ENCODE results near the gene FAM98C.

Gene FAM98C

GRCh38 chr19:38433268-38433733, 30.4 kb downstream of the FAM98C start, which contains the start of gene RYR1:
TSS of gene RYR1 (plus strand) at chr19:38433691. CDS start at chr19:38433830, 139 bp downstream.
- Histone ChIP-seq H3K9me2 (ENCODE audit: low read depth, low read length) (no peaks in the 10 kb centered on the region), H3K79me2 (ENCODE audit: insufficient read depth, low read length) (no peaks in the 10 kb centered on the region), H3K27me3 (ENCODE audit: insufficient read depth, low read length) (no peaks in the 10 kb centered on the region; the same call in 1 of the 2 replicates), H3K4me1 (ENCODE audit: insufficient read depth, low read length, severe bottlenecking) (peaks cover 12% of the 10 kb centered on the region), H3K4me2 (ENCODE audit: low read length) (peak within 1 kb of the TSS; percentile 13; the same call in 1 of the 2 replicates), H3K27ac (ENCODE audit: low read depth, low read length, poor library complexity, severe bottlenecking) (no peak within 1 kb of the TSS), H3K4me3 (ENCODE audit: low read depth, low read length, poor library complexity, severe bottlenecking) (no peak within 1 kb of the TSS), H3K36me3 (ENCODE audit: insufficient read depth, low read length) (no peaks in the 10 kb centered on the region), H3K9ac (ENCODE audit: low read length) (no peak within 1 kb of the TSS), H3F3A (ENCODE audit: insufficient read depth, low read length) (no peaks in the 10 kb centered on the region), H2AFZ (ENCODE audit: low read length) (no peak within 1 kb of the TSS), H3K9me3 (ENCODE audit: low read length) (no peaks in the 10 kb centered on the region), H4K20me1 (ENCODE audit: insufficient read depth, low read length) (no peaks in the 10 kb centered on the region)
- TF ChIP-seq CTCF (IDR thresholded peaks at IDR 0.05; ENCODE audit: low read length), result no peak
- no peak for TF ChIP-seq EZH2 (IDR thresholded peaks at IDR 0.05; ENCODE audit: borderline replicate concordance, low read length)

DNA sequence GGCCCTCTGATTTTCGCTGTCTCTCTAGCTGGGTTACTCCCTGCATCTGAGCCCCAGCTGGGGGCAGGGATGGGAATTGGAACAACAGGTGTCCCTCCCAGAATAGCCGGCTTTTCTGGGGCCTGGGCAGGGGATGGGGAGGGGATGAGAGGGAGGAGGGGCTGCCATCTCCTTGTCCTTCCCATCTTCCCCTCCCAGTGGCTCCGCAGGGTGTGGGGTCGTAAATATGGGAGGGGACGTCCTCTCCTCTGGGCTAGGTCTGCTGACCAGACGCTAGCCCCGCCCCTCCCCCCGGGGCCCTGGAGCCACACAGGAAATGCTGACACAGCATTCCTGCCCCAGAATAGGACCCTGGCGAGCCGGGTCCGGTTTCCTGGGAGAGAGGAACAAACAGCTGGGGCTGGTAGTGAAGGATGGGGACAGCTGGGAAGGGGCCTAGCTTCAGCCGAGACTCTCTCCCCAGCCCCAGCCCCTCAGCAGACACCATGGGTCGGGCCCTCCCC, 31.7 kb downstream of the FAM98C start:
- peaks cover 3% of the 10 kb centered on the region for H3K4me1 ChIP-seq (ENCODE audit: insufficient read depth, low read length, severe bottlenecking)
- no peaks in the 10 kb centered on the region; the same call in 1 of the 2 replicates for H3K27me3 ChIP-seq (ENCODE audit: insufficient read depth, low read length)
- H3K36me3 ChIP-seq (ENCODE audit: insufficient read depth, low read length), result no peaks in the 10 kb centered on the region
- no peaks in the 10 kb centered on the region for H3F3A ChIP-seq (ENCODE audit: insufficient read depth, low read length)
- H3K4me3 ChIP-seq (ENCODE audit: low read depth, low read length, poor library complexity, severe bottlenecking), result no peak overlapping the region
- H2AFZ ChIP-seq (ENCODE audit: low read length), result no peak overlapping the region
- no peak for TF ChIP-seq EZH2 (IDR thresholded peaks at IDR 0.05; ENCODE audit: borderline replicate concordance, low read length)
- no peak for TF ChIP-seq CTCF (IDR thresholded peaks at IDR 0.05; ENCODE audit: low read length)
- H3K27ac ChIP-seq (ENCODE audit: low read depth, low read length, poor library complexity, severe bottlenecking), result no peak overlapping the region
- no peaks in the 10 kb centered on the region for H4K20me1 ChIP-seq (ENCODE audit: insufficient read depth, low read length)
- no peaks in the 10 kb centered on the region for H3K79me2 ChIP-seq (ENCODE audit: insufficient read depth, low read length)
- no peak overlapping the region for H3K4me2 ChIP-seq (ENCODE audit: low read length)
- H3K9me2 ChIP-seq (ENCODE audit: low read depth, low read length), result no peaks in the 10 kb centered on the region
- no peaks in the 10 kb centered on the region for H3K9me3 ChIP-seq (ENCODE audit: low read length)
- no peak overlapping the region for H3K9ac ChIP-seq (ENCODE audit: low read length)

- no peaks in the 10 kb centered on the region for H4K20me1 ChIP-seq (ENCODE audit: insufficient read depth, low read length)
- H3K4me2 ChIP-seq (ENCODE audit: low read length), result no peak overlapping the region
- no peak overlapping the region for H3K27ac ChIP-seq (ENCODE audit: low read depth, low read length, poor library complexity, severe bottlenecking)
- no peaks in the 10 kb centered on the region for H3K9me2 ChIP-seq (ENCODE audit: low read depth, low read length)
- H3F3A ChIP-seq (ENCODE audit: insufficient read depth, low read length), result no peaks in the 10 kb centered on the region
- H3K79me2 ChIP-seq (ENCODE audit: insufficient read depth, low read length), result no peaks in the 10 kb centered on the region
- H3K4me1 ChIP-seq (ENCODE audit: insufficient read depth, low read length, severe bottlenecking), result no peaks in the 10 kb centered on the region
- no peak overlapping the region for H2AFZ ChIP-seq (ENCODE audit: low read length)
- no peak overlapping the region for H3K4me3 ChIP-seq (ENCODE audit: low read depth, low read length, poor library complexity, severe bottlenecking)
- TF ChIP-seq CTCF (IDR thresholded peaks at IDR 0.05; ENCODE audit: low read length), result no peak
- no peak for TF ChIP-seq EZH2 (IDR thresholded peaks at IDR 0.05; ENCODE audit: borderline replicate concordance, low read length)
- no peaks in the 10 kb centered on the region; the same call in 1 of the 2 replicates for H3K27me3 ChIP-seq (ENCODE audit: insufficient read depth, low read length)
- H3K36me3 ChIP-seq (ENCODE audit: insufficient read depth, low read length), result no peaks in the 10 kb centered on the region
- H3K9me3 ChIP-seq (ENCODE audit: low read length), result no peaks in the 10 kb centered on the region
- H3K9ac ChIP-seq (ENCODE audit: low read length), result no peak overlapping the region
These were observed 34.4 kb downstream of the FAM98C start for GRCh38 chr19:38437295-38437694.
